Right cardiac atrium (tissue), 5 donors: Measurements from ENCODE around the gene DNAJC13. TPM values are rescaled to one million over a fixed set of nuclear protein-coding genes. Genes with fewer than 3 reads are reported as not detected.

Experiments
- ATAC-seq, 2 donors: fragments of 200-7000 bp; cut with Tn5 transposase; one replicate each; pipeline versions ENCODE4 v1.8.0 to v1.9.1; 2020; ENCODE audit warnings: moderate library complexity in 2 of 2, mild to moderate bottlenecking in 1 of 2
- DNase-seq, 3 donors: peaks; one replicate each; pipeline ENCODE4 v3.0.0-alpha.2; 2020
- H3K27ac ChIP-seq: one replicate; pipeline ENCODE4 v1.5.1; 2013; ENCODE audit warnings: mild to moderate bottlenecking, low read length, control low read depth, moderate library complexity
- H3K27me3 ChIP-seq: one replicate; pipeline ENCODE4 v1.6.1; 2013; ENCODE audit not compliant: control insufficient read depth, insufficient read depth
- H3K4me1 ChIP-seq: one replicate; pipeline ENCODE4 v1.6.1; 2013; ENCODE audit warnings: low read length; ENCODE audit not compliant: control insufficient read depth, insufficient read depth
- H3K4me3 ChIP-seq: one replicate; pipeline ENCODE4 v1.5.1; 2013; ENCODE audit warnings: low read length, control low read depth
- H3K9me3 ChIP-seq: one replicate; pipeline ENCODE4 v1.6.1; 2013; ENCODE audit warnings: low read length; ENCODE audit not compliant: control insufficient read depth
- WGBS: extraction: QIAGEN DNeasy Blood & Tissue Kit; methylation state at CpG from one replicate; pipeline ENCODE4 v1.1.7; 2013; 5-methylcytosine and 5-hydroxymethylcytosine counted together
- intact Hi-C, 4 donors: fragments of 100-400 bp; cut with DNase I; formaldehyde crosslinking; loops; one replicate each; pipeline versions ENCODE4 v1.11.0 to v1.14.0; 2022 to 2023
- polyA plus RNA-seq: library from polyadenylated mRNA; stranded (reverse); fragments of 200-250 nt; gene quantifications from one replicate; pipeline ENCODE4 v1.2.3, GENCODE V29; 2013
- total RNA-seq, 4 donors: library from RNA; stranded (reverse); fragmentation: NEBNext Ultra II Directional; extraction: Animal tissue kit (Norgen Biotek cat#: 25700); gene quantifications; one replicate each; pipeline ENCODE4 v1.2.1, GENCODE V29; 2021
- donor health status: healthy with polysubstance abuse.
- donor health status: DM: no; HTN: yes; CAD: no.
- donor health status: DM: no; HTN: no; CAD: no.
- donor health status: DM: no; HTN: yes; CAD: no; lungs with severe emphysema.
- donor health status: DM: yes; HTN: yes; CAD: no.

Gene DNAJC13
- total and polyA plus RNA-seq, 5 donors, result 9.3 to 32.4 (median 30.2) TPM

- Histone ChIP-seq H3K9me3 (no peaks in the 10 kb centered on the region), H3K27ac (no peak overlapping the region), H3K27me3 (no peaks in the 10 kb centered on the region), H3K4me3 (no peak overlapping the region), H3K4me1 (no peaks in the 10 kb centered on the region)
- 67% methylated on average over 3 of the region's 3 CpGs for WGBS
- intact Hi-C loops, result no loop called here
- DNase-seq (no peak), ATAC-seq (no peak)
Measured at GRCh38 chr3:132435224-132435910, 18.1 kb downstream of the DNAJC13 start.

GRCh38 chr3:132435911-132436425 lies 18.7 kb downstream of the DNAJC13 start:
- intact Hi-C loops, result no loop called here
- no peak overlapping the region for H3K27ac ChIP-seq

GRCh38 chr3:132443421-132443820 lies 26.1 kb downstream of the DNAJC13 start:
- Histone ChIP-seq H3K27ac (no peak overlapping the region), H3K27me3 (no peaks in the 10 kb centered on the region), H3K4me1 (peaks cover 2% of the 10 kb centered on the region), H3K4me3 (no peak overlapping the region), H3K9me3 (no peaks in the 10 kb centered on the region)
- ATAC-seq (no peak), DNase-seq (no peak)
- 96% methylated on average over 5 of the region's 5 CpGs for WGBS
- intact Hi-C loops, result no loop called here

More at GRCh38 chr3:132435911-132436425, 18.7 kb downstream of the DNAJC13 start:
- Histone ChIP-seq H3K9me3 (no peaks in the 10 kb centered on the region), H3K27me3 (no peaks in the 10 kb centered on the region), H3K4me3 (no peak overlapping the region), H3K4me1 (no peaks in the 10 kb centered on the region)
- no peak for DNase-seq
- WGBS, result 44% methylated on average over 7 of the region's 7 CpGs
- peak; percentile 43 to 63 for ATAC-seq

- intact Hi-C loops, result no loop called here
- Histone ChIP-seq H3K27me3 (no peaks in the 10 kb centered on the region), H3K9me3 (no peaks in the 10 kb centered on the region), H3K4me3 (no peak overlapping the region), H3K27ac (no peak overlapping the region), H3K4me1 (peaks cover 2% of the 10 kb centered on the region)
- DNase-seq (no peak), ATAC-seq (no peak)
Measured at GRCh38 chr3:132444383-132444782, 27.1 kb downstream of the DNAJC13 start.

- no peak overlapping the region for H3K27ac ChIP-seq
- no peaks in the 10 kb centered on the region for H3K27me3 ChIP-seq
- no peaks in the 10 kb centered on the region for H3K9me3 ChIP-seq
- H3K4me3 ChIP-seq, result no peak overlapping the region
- ATAC-seq (no peak), DNase-seq (no peak)
- intact Hi-C loops, result no loop called here
- peaks cover 2% of the 10 kb centered on the region for H3K4me1 ChIP-seq
Measured at GRCh38 chr3:132445817-132446216, 28.5 kb downstream of the DNAJC13 start.

GRCh38 chr3:132448216-132448961 lies 31.1 kb downstream of the DNAJC13 start:
- Histone ChIP-seq H3K9me3 (no peaks in the 10 kb centered on the region), H3K4me1 (peaks cover 2% of the 10 kb centered on the region), H3K27me3 (no peaks in the 10 kb centered on the region), H3K27ac (peak overlapping the region; percentile 83), H3K4me3 (no peak overlapping the region)
- ATAC-seq (peak; percentile 75 to 77), DNase-seq (peak; percentile 41 to 75 (median 66))
- intact Hi-C loops, result no loop called here
- 16% methylated on average over 6 of the region's 6 CpGs for WGBS

GRCh38 chr3:132456136-132456535 lies 38.8 kb downstream of the DNAJC13 start:
- intact Hi-C loops, result no loop called here
- Histone ChIP-seq H3K9me3 (no peaks in the 10 kb centered on the region), H3K4me1 (no peaks in the 10 kb centered on the region), H3K27ac (no peak overlapping the region), H3K4me3 (no peak overlapping the region), H3K27me3 (no peaks in the 10 kb centered on the region)
- 95% methylated on average over 3 of the region's 3 CpGs for WGBS
- ATAC-seq (no peak), DNase-seq (no peak)

GRCh38 chr3:132456571-132456970 lies 39.3 kb downstream of the DNAJC13 start:
- Histone ChIP-seq H3K27ac (no peak overlapping the region), H3K9me3 (no peaks in the 10 kb centered on the region), H3K27me3 (no peaks in the 10 kb centered on the region), H3K4me1 (no peaks in the 10 kb centered on the region), H3K4me3 (no peak overlapping the region)
- 87% methylated on average over 3 of the region's 3 CpGs for WGBS
- DNase-seq (no peak), ATAC-seq (no peak)
- intact Hi-C loops, result no loop called here

GRCh38 chr3:132457286-132457685 lies 40.0 kb downstream of the DNAJC13 start:
- ATAC-seq, result no peak
- no peaks in the 10 kb centered on the region for H3K27me3 ChIP-seq
- no peak overlapping the region for H3K27ac ChIP-seq
- no peaks in the 10 kb centered on the region for H3K9me3 ChIP-seq
- DNase-seq, result no peak
- H3K4me3 ChIP-seq, result no peak overlapping the region
- no peaks in the 10 kb centered on the region for H3K4me1 ChIP-seq
- intact Hi-C loops, result no loop called here
- WGBS, result 86% methylated on average over 1 of the region's 1 CpG

GRCh38 chr3:132459551-132459950 lies 42.2 kb downstream of the DNAJC13 start:
- Histone ChIP-seq H3K9me3 (no peaks in the 10 kb centered on the region), H3K27me3 (no peaks in the 10 kb centered on the region), H3K27ac (no peak overlapping the region), H3K4me1 (no peaks in the 10 kb centered on the region), H3K4me3 (no peak overlapping the region)
- ATAC-seq (no peak), DNase-seq (no peak)
- intact Hi-C loops, result no loop called here
- WGBS, result 91% methylated on average over 3 of the region's 3 CpGs

GRCh38 chr3:132461544-132461943 lies 44.2 kb downstream of the DNAJC13 start:
- H3K9me3 ChIP-seq, result no peaks in the 10 kb centered on the region
- WGBS, result 96% methylated on average over 5 of the region's 5 CpGs
- H3K27me3 ChIP-seq, result no peaks in the 10 kb centered on the region
- ATAC-seq, result no peak
- H3K4me3 ChIP-seq, result no peak overlapping the region
- intact Hi-C loops, result no loop called here
- no peak overlapping the region for H3K27ac ChIP-seq
- no peaks in the 10 kb centered on the region for H3K4me1 ChIP-seq
- DNase-seq, result no peak
